HG02571 (cell line): ENCODE data around the gene NOM1.
A peak's percentile ranks its signal among the peaks of the same experiment; 100 is the strongest.

Experiments
- ATAC-seq: cut with Tn5 transposase; IDR thresholded peaks from one replicate; pipeline ENCODE4 v1.9.1; 2021; ENCODE audit warnings: mild to moderate bottlenecking, moderate library complexity; ENCODE audit not compliant: unreplicated experiment

The NOM1 gene

GRCh38 chr7:157014635-157015555 is 65.4 kb downstream of the NOM1 start:
- no peak for ATAC-seq

- ATAC-seq = no peak
Observed at GRCh38 chr7:157016024-157016351, 66.5 kb downstream of the NOM1 start.

GRCh38 chr7:157016352-157017041 is 67.0 kb downstream of the NOM1 start:
- peak; percentile 71 for ATAC-seq

- ATAC-seq = no peak
Observed at GRCh38 chr7:157017149-157017548, 67.6 kb downstream of the NOM1 start.

- ATAC-seq = no peak
Observed at GRCh38 chr7:157017603-157018327, 68.3 kb downstream of the NOM1 start.

GRCh38 chr7:157018328-157018996 is 69.0 kb downstream of the NOM1 start:
- ATAC-seq = no peak

GRCh38 chr7:157018997-157019608 is 69.6 kb downstream of the NOM1 start:
- ATAC-seq = no peak

GRCh38 chr7:157019718-157020451 is 70.4 kb downstream of the NOM1 start:
- no peak for ATAC-seq

- ATAC-seq = no peak
Observed at GRCh38 chr7:157020514-157021070, 71.1 kb downstream of the NOM1 start.

- no peak for ATAC-seq
Observed at GRCh38 chr7:157021071-157021870, 71.8 kb downstream of the NOM1 start.

GRCh38 chr7:157021871-157022680 is 72.6 kb downstream of the NOM1 start:
- ATAC-seq = no peak
